K562 (cell line): Measurements from ENCODE around the gene FGF5. TPM values are rescaled to one million over a fixed set of nuclear protein-coding genes. Genes with fewer than 3 reads are reported as not detected.
A peak's percentile ranks its signal among the peaks of the same experiment; 100 is the strongest.

Source experiments
- CCNT2 ChIP-seq: IDR thresholded peaks from 2 replicates; pipeline ENCODE4 v1.6.1; 2011; ENCODE audit warnings: borderline replicate concordance, low read depth, mild to moderate bottlenecking, moderate library complexity, mixed read lengths, low read length; ENCODE audit not compliant: insufficient read length; ENCODE audit errors: extremely low read depth
- CREB1 ChIP-seq, 2 experiments: sonication (generic) in 1 of 2; formaldehyde crosslinking in 1 of 2; IDR thresholded peaks; 2 replicates each; pipeline versions ENCODE4 v1.6.1 to v1.8.0; 2012 to 2022; ENCODE audit warnings: inconsistent platforms in 1 of 2, mild to moderate bottlenecking in 1 of 2, missing genetic modification reagents in 1 of 2, moderate library complexity in 1 of 2
- ETV5 ChIP-seq: sonication (generic); formaldehyde crosslinking; IDR thresholded peaks from 2 replicates; pipeline ENCODE4 v1.4.0; 2020; ENCODE audit warnings: low read depth, mild to moderate bottlenecking, missing genetic modification reagents
- FOXP1 ChIP-seq: sonication (generic); formaldehyde crosslinking; IDR thresholded peaks from 2 replicates; pipeline ENCODE4 v1.8.0; 2022; ENCODE audit warnings: mild to moderate bottlenecking, missing genetic modification reagents
- HCFC1 ChIP-seq: IDR thresholded peaks from 2 replicates; pipeline ENCODE4 v1.6.1; 2012; ENCODE audit warnings: low read depth, low read length, improper control_type of control experiment
- MTA3 ChIP-seq: fragments of 450-650 bp; formaldehyde crosslinking; IDR thresholded peaks from 2 replicates; pipeline ENCODE4 v1.6.1; 2017; ENCODE audit warnings: mild to moderate bottlenecking, borderline replicate concordance
- NELFE ChIP-seq: IDR thresholded peaks from 2 replicates; pipeline ENCODE4 v1.6.1; 2011; ENCODE audit warnings: mild to moderate bottlenecking; ENCODE audit not compliant: insufficient read depth, insufficient read length
- PHF21A ChIP-seq: fragments of 450-650 bp; IDR thresholded peaks from 2 replicates; pipeline ENCODE4 v1.6.1; 2017; ENCODE audit warnings: low read depth, borderline replicate concordance
- RBM14 ChIP-seq: fragments of 200-400 bp; formaldehyde crosslinking; IDR thresholded peaks from 2 replicates; pipeline ENCODE4 v1.6.1; 2018; ENCODE audit warnings: low read depth, mild to moderate bottlenecking, low read length, moderate library complexity, borderline replicate concordance; ENCODE audit not compliant: insufficient read depth
- RFX1 ChIP-seq: fragments of 450-650 bp; IDR thresholded peaks from 2 replicates; pipeline ENCODE4 v1.6.1; 2016; ENCODE audit warnings: mild to moderate bottlenecking, moderate library complexity
- SNRNP70 ChIP-seq: fragments of 200-400 bp; formaldehyde crosslinking; optimal IDR thresholded peaks from 2 replicates; pipeline ENCODE3; 2017; ENCODE audit warnings: low read depth, low read length
- SREBF2 ChIP-seq: sonication (generic); formaldehyde crosslinking; IDR thresholded peaks from 2 replicates; pipeline ENCODE4 v1.4.0; 2020; ENCODE audit warnings: mild to moderate bottlenecking, missing genetic modification reagents
- STAT5A ChIP-seq: IDR thresholded peaks from 2 replicates; pipeline ENCODE4 v1.6.1; 2012; ENCODE audit warnings: low read length, inconsistent platforms, borderline replicate concordance
- TARDBP ChIP-seq: fragments of 450-650 bp; IDR thresholded peaks from 2 replicates; pipeline ENCODE4 v1.6.1; 2016
- ZBTB1 ChIP-seq: sonication (generic); formaldehyde crosslinking; IDR thresholded peaks from 2 replicates; pipeline ENCODE4 v1.8.1; 2023; ENCODE audit warnings: missing genetic modification reagents, low read depth, mild to moderate bottlenecking, borderline replicate concordance
- ZNF77 ChIP-seq: fragments of 250-450 bp; sonication (Bioruptor Pico); IDR thresholded peaks from 2 replicates; pipeline ENCODE4 v1.5.0; 2020
- ZSCAN29 ChIP-seq: fragments of 450-650 bp; IDR thresholded peaks from 2 replicates; pipeline ENCODE4 v1.6.1; 2017
- polyA plus RNA-seq, 8 experiments: library from polyadenylated mRNA; depleted of rRNA in 4 of 8; stranded (reverse) in 5 of 8; unstranded in 3 of 8; fragments of >200 nt; fragmentation: Nextera tagmentation in 2 of 8; fragmentation: Illumina TruSeq in 1 of 8; extraction: Ambion mirVana in 2 of 8; extraction: Trizol in 1 of 8; gene quantifications; 2 replicates each; pipeline versions ENCODE4 v1.2.1 to v1.2.3, GENCODE V29; 2011 to 2014; ENCODE audit warnings: inconsistent platforms in 1 of 8, missing spikeins in 1 of 8
- total RNA-seq, 7 experiments: library from RNA; depleted of rRNA in 6 of 7; stranded (reverse); fragments of >200 nt in 6 of 7; fragmentation: Illumina TruSeq in 2 of 7; extraction: Trizol in 2 of 7; gene quantifications; 2 replicates each; pipeline versions ENCODE4 v1.2.1 to v1.2.3, GENCODE V29; 2011 to 2021; ENCODE audit warnings: low replicate concordance in 1 of 7
- TF ChIP-seq, protein P1 (sequence below): IDR thresholded peaks from 2 replicates; pipeline ENCODE4 v1.6.1; 2011; ENCODE audit warnings: borderline replicate concordance, low read depth, mild to moderate bottlenecking, moderate library complexity, low read length; ENCODE audit not compliant: insufficient read depth, poor library complexity, severe bottlenecking
- TF ChIP-seq, protein P2 (sequence below), 3 experiments: fragments of 200-800 bp in 1 of 3; sonication (Bioruptor generic) in 1 of 3; sonication (generic) in 1 of 3; formaldehyde crosslinking in 1 of 3; IDR thresholded peaks; 2 replicates each; pipeline versions ENCODE4 v1.6.1 to v1.8.0; 2016 to 2022; ENCODE audit warnings: mild to moderate bottlenecking in 2 of 3, missing compliant biosample characterization in 2 of 3, missing genetic modification characterization in 2 of 3, missing genetic modification reagents in 1 of 3
- TF ChIP-seq, protein P3 (sequence below), 2 experiments: fragments of 450-650 bp; IDR thresholded peaks; 2 replicates each; pipeline ENCODE4 v1.6.1; 2018; ENCODE audit warnings: mild to moderate bottlenecking in 2 of 2, low read depth in 1 of 2; ENCODE audit not compliant: partially characterized antibody in 2 of 2

FGF5 gene
- total and polyA plus RNA-seq, 9 of the 15 experiments (the other 6 are each of a cell fraction or from before 2014, with no cell fraction given) = 0.38 to 2.7 (median 1.1) TPM

DNA sequence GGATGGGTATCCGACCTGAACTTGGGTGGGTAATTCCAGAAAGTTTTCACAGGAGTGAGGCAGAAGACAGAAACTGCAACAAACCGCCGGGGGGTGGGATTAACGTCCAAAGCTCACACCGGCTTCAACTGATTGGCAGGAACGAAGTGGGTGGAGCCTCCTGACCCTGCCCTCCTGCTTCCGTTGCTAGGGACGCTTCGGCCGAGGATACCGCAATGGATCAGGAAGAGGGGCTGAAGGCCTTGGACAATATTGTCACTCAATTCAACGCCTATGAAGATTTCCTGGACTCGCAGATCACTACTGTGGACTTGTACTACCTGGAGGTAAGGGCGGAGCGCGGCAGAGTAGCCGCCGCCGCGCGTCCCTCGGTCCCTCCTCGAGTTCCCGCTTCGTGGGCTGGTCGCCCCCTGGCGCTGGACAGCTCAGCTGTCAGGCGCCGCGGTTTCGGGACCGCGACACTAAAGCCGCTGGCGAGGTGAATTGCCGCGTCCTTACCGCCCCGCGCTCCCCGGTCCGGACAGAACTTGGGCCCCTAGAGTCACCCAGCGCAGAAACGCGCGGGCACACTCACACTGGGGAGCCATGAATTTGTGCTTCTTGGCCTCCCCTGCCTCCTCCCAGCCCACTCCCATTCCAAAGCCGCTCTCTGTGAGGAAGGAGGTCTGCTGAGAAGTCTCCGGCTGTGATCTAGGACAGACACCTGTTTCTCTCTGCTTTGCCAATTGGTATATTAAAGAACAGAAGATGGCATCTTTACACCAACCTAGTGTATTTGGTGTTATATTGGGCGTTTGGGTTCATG is 69.3 kb downstream of the FGF5 start, which contains the start of gene CFAP299 (continued):
- TF ChIP-seq SREBF2 (CRISPR knock-in tag) = no peak
- TF ChIP-seq TARDBP = no peak
- TF ChIP-seq HCFC1 = peak; percentile 54; the same call in 1 of the 2 replicates
- 0 out of 2 replicates have a peak, but pooled peaks have one; percentile 40 for TF ChIP-seq ZSCAN29
- no peak for TF ChIP-seq NELFE
- TF ChIP-seq ZNF77 = no peak
- TF ChIP-seq, protein P1, sequence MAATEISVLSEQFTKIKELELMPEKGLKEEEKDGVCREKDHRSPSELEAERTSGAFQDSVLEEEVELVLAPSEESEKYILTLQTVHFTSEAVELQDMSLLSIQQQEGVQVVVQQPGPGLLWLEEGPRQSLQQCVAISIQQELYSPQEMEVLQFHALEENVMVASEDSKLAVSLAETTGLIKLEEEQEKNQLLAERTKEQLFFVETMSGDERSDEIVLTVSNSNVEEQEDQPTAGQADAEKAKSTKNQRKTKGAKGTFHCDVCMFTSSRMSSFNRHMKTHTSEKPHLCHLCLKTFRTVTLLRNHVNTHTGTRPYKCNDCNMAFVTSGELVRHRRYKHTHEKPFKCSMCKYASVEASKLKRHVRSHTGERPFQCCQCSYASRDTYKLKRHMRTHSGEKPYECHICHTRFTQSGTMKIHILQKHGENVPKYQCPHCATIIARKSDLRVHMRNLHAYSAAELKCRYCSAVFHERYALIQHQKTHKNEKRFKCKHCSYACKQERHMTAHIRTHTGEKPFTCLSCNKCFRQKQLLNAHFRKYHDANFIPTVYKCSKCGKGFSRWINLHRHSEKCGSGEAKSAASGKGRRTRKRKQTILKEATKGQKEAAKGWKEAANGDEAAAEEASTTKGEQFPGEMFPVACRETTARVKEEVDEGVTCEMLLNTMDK = peak; percentile 95
- peak; percentile 58; the same call in 1 of the 2 replicates for TF ChIP-seq MTA3
- TF ChIP-seq FOXP1 = 0 out of 2 replicates have a peak, but pooled peaks have one; percentile 29
- TF ChIP-seq, protein P2, sequence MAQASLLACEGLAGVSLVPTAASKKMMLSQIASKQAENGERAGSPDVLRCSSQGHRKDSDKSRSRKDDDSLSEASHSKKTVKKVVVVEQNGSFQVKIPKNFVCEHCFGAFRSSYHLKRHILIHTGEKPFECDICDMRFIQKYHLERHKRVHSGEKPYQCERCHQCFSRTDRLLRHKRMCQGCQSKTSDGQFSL (CRISPR knock-in tag; IDR thresholded peaks at IDR 0.05) = no peak
- TF ChIP-seq, protein P2 (tag; IDR thresholded peaks at IDR 0.05) = no peak
- TF ChIP-seq CREB1 (IDR thresholded peaks at IDR 0.05) = no peak; the same call in 1 of the 2 replicates
- 0 out of 2 replicates have a peak, but pooled peaks have one; percentile 6 for TF ChIP-seq CREB1 (CRISPR knock-in tag; IDR thresholded peaks at IDR 0.05)
- TF ChIP-seq ETV5 = peak; percentile 70
- TF ChIP-seq, protein P3, sequence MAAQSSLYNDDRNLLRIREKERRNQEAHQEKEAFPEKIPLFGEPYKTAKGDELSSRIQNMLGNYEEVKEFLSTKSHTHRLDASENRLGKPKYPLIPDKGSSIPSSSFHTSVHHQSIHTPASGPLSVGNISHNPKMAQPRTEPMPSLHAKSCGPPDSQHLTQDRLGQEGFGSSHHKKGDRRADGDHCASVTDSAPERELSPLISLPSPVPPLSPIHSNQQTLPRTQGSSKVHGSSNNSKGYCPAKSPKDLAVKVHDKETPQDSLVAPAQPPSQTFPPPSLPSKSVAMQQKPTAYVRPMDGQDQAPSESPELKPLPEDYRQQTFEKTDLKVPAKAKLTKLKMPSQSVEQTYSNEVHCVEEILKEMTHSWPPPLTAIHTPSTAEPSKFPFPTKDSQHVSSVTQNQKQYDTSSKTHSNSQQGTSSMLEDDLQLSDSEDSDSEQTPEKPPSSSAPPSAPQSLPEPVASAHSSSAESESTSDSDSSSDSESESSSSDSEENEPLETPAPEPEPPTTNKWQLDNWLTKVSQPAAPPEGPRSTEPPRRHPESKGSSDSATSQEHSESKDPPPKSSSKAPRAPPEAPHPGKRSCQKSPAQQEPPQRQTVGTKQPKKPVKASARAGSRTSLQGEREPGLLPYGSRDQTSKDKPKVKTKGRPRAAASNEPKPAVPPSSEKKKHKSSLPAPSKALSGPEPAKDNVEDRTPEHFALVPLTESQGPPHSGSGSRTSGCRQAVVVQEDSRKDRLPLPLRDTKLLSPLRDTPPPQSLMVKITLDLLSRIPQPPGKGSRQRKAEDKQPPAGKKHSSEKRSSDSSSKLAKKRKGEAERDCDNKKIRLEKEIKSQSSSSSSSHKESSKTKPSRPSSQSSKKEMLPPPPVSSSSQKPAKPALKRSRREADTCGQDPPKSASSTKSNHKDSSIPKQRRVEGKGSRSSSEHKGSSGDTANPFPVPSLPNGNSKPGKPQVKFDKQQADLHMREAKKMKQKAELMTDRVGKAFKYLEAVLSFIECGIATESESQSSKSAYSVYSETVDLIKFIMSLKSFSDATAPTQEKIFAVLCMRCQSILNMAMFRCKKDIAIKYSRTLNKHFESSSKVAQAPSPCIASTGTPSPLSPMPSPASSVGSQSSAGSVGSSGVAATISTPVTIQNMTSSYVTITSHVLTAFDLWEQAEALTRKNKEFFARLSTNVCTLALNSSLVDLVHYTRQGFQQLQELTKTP (IDR thresholded peaks at IDR 0.05; ENCODE audit: low read depth in 1 of 2, partially characterized antibody in 2 of 2) = peak in 1 of 2 experiments; percentile 40
- no peak for TF ChIP-seq SNRNP70
- peak; percentile 39 for TF ChIP-seq CCNT2
- no peak for TF ChIP-seq PHF21A
- TF ChIP-seq RBM14 = no peak
- TF ChIP-seq RFX1 = peak; percentile 97
- no peak for TF ChIP-seq STAT5A
- TF ChIP-seq ZBTB1 (CRISPR knock-in tag) = peak; percentile 85; the same call in 1 of the 2 replicates
